HG03103 (cell line): ENCODE data around the gene ULK4.

Source experiments
- ATAC-seq: cut with Tn5 transposase; IDR thresholded peaks from one replicate; pipeline ENCODE4 v1.9.1; 2021; ENCODE audit warnings: low read depth; ENCODE audit not compliant: unreplicated experiment

Gene ULK4

GRCh38 chr3:41243183-41243582 lies 718.7 kb downstream of the ULK4 start:
- ATAC-seq: no peak

DNA sequence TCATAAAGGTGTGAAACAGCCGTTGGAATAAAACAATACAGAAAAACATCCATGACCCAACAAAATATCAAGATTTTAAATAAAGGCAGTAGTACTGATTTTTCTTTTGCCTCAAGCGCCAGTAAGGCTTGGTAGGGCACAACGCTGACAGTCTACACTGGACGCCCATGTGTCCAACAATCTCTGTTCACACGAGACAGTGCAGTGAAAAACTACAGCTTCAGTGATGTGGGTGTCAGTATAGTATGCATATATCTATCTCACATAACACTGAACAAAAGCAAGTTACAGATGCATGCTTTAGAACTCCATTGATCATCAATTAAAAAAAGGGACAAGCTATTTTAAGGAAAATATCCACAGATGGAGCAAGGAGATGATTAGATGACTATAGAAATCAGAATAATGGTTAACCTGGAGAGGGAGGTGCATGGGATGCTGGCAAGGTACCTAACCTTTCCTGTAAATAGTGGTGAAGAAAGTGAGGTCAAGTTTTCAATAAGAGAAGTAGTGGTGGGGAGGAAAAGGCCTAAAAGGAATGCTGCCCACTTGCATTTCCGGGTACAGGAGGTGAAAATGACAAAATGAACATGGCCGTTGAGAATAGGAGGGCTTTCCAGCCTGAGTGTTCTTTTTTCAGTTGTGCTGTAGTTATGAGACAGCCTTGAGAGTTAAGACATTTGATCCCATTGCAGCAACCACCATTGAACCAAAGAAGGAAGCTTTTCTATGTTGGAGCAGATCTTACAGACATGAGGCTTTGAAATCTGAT lies 719.9 kb downstream of the ULK4 start:
- no peak for ATAC-seq

GRCh38 chr3:41241161-41241560 lies 720.7 kb downstream of the ULK4 start:
- ATAC-seq: no peak

DNA sequence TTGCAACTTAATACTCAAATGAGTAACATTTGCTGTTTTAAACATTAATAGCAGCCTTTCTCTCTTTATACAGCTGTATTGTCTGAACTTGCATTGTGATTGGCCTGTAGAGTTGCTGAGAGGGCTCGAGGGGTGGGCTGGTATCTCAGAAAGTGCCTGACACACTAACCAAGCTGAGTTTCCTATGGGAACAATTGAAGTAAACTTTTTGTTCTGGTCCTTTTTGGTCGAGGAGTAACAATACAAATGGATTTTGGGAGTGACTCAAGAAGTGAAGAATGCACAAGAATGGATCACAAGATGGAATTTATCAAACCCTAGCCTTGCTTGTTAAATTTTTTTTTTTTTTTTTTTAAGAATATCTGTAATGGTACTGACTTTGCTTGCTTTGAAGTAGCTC lies 722.3 kb downstream of the ULK4 start:
- no peak for ATAC-seq

- no peak for ATAC-seq
These were observed 724.0 kb downstream of the ULK4 start for GRCh38 chr3:41237907-41238306.

DNA sequence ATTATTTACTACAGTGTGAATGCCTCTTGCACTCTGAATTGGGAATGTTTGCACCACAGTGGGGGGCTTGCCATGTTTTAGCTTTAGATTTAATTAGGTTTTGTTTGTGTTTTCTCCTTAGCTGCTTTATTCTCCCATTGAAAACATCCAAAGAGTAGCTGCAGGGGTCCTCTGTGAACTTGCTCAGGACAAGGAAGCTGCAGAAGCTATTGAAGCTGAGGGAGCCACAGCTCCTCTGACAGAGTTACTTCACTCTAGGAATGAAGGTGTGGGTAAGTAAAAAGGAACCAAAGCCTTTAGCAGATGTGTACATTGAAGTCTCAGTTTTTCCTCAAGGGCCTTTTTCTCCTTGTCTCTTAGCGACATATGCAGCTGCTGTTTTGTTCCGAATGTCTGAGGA lies 725.7 kb downstream of the ULK4 start:
- no peak for ATAC-seq

- ATAC-seq: no peak
These were observed 726.8 kb downstream of the ULK4 start for GRCh38 chr3:41234823-41235721.

GRCh38 chr3:41224120-41224806 lies 737.6 kb downstream of the ULK4 start:
- ATAC-seq: no peak

DNA sequence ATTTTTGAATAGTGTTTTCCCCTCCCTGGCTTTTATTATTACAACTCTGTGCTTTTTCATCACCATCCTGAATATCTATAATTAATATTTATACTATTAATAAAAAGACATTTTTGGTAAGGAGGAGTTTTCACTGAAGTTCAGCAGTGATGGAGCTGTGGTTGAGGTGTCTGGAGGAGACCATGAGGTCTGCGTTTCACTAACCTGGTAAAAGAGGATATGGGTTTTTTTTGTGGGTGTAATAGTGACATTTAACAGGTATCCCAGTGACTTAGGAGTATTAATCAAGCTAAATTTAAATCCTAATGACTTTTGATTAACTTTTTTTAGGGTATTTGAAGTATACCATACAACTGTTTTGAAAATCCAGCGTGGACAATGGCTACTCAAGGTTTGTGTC lies 738.2 kb downstream of the ULK4 start:
- no peak for ATAC-seq

DNA sequence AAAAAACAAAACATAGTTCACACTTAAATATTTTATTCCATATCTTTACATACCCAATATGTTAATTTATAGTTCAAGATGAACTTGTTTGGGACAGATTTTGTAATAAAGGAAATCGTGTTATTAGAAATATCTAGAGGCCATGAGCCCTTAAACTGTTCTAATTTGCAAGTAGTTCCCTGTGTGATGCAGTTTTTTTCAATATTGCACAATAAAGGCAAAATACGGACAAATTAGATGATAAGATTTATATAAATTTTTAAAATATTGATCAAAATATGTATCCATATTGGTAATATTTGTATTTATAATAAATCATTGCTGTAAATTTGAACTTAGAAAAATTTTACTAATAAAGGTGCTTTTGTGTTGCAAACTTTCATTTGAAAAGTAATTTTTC lies 738.8 kb downstream of the ULK4 start:
- no peak for ATAC-seq

- no peak for ATAC-seq
These were observed 739.4 kb downstream of the ULK4 start for GRCh38 chr3:41222501-41222900.

GRCh38 chr3:41222012-41222411 lies 739.9 kb downstream of the ULK4 start:
- ATAC-seq: no peak

GRCh38 chr3:41220906-41221677 lies 740.8 kb downstream of the ULK4 start:
- no peak for ATAC-seq

GRCh38 chr3:41219424-41219823 lies 742.5 kb downstream of the ULK4 start:
- ATAC-seq: no peak

DNA sequence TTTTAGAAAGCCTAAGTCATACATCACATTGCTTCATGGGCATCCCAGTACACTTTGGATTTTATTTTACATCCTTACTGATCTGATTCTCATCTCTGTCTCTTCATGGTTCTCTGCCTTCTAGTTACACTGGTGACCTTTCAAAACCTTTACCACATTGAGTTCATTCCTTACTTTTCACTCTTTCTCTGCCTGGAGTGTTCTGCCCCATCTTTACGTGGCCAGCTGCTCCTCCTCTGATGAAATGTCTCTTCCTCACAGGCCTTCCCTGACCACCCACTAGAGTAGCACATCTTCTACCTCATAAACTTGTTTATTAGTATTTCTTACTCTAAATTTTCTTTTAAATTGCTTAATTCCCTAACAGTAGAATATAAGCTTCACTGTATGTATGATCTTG lies 744.9 kb downstream of the ULK4 start:
- no peak for ATAC-seq

DNA sequence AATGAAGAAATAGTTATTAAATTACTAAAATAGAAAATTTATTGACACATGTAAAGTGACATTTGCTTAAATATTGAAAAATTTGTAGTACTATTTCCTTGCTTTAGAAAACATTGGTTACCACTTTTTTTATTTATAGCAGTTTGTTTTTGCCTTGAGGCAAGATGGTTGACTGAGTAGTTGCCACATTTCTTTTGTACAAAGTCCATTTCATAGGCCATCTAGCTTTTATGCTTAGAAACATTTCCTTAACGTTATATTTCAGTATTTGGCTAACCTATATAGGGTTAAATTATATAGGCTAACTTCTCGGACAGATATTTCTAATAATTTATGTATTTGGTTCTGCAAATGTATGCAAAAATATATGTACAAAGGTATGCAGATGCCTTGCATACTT lies 745.5 kb downstream of the ULK4 start:
- no peak for ATAC-seq

DNA sequence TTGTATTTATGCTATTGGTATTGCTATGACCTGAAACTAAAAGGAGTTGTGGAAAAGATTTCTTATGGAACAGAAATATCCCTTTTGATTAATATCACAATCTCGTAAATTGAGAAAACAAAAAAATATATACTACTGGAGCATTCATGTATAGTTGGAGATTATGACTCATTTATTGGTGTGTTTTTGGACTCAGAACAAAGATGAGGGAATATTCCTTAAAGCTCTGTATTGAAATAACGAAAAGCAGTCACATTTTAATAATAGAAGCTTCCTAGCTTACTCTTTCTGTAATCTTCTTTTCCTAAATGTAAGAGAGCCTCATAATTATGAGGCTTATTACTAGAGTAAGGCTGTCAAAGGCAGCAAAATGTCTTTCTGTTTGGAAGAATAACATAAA lies 748.3 kb downstream of the ULK4 start:
- no peak for ATAC-seq

- no peak for ATAC-seq
These were observed 749.8 kb downstream of the ULK4 start for GRCh38 chr3:41212088-41212487.

GRCh38 chr3:41210966-41211365 lies 750.9 kb downstream of the ULK4 start:
- ATAC-seq: no peak

GRCh38 chr3:41209646-41210045 lies 752.3 kb downstream of the ULK4 start:
- ATAC-seq: no peak
